NK-92 treated with Interleukin-12 subunit alpha and Interleukin-12 subunit beta, amount 100 ng/mL, for 24 hours (cell line): Measurements from ENCODE around the gene CCNE1.
"Not testable (repeated sequence)": the region's sequence is repeated elsewhere in the genome, so short reads cannot be mapped to it uniquely, and the experiment has no call there.

Experiments
- DNase-seq: peaks from one replicate; lab custom pipeline; 2025; lab: John Stamatoyannopoulos, UW

Gene CCNE1

GRCh38 chr19:29815231-29815630 lies 3.4 kb downstream of the CCNE1 start:
- DNase-seq = no peak

- DNase-seq = no peak
Observed at GRCh38 chr19:29817316-29817715, 5.5 kb downstream of the CCNE1 start.

GRCh38 chr19:29819300-29819699 lies 7.5 kb downstream of the CCNE1 start:
- DNase-seq = no peak

- no peak for DNase-seq
Observed at GRCh38 chr19:29819986-29820385, 8.2 kb downstream of the CCNE1 start.

- DNase-seq = no peak
Observed at GRCh38 chr19:29823581-29824330, 12.0 kb downstream of the CCNE1 start.

GRCh38 chr19:29825263-29825662 lies 13.5 kb downstream of the CCNE1 start:
- not testable (repeated sequence) for DNase-seq

GRCh38 chr19:29831041-29831548 lies 19.3 kb downstream of the CCNE1 start:
- DNase-seq = no peak

- no peak for DNase-seq
Observed at GRCh38 chr19:29831686-29832085, 19.9 kb downstream of the CCNE1 start.

- no peak for DNase-seq
Observed at GRCh38 chr19:29832801-29833200, 21.0 kb downstream of the CCNE1 start.

- no peak for DNase-seq
Observed at GRCh38 chr19:29833614-29834261, 21.9 kb downstream of the CCNE1 start.

GRCh38 chr19:29834991-29835846 lies 23.4 kb downstream of the CCNE1 start:
- no peak for DNase-seq

- no peak for DNase-seq
Observed at GRCh38 chr19:29836409-29836825, 24.6 kb downstream of the CCNE1 start.

GRCh38 chr19:29837448-29837981 lies 25.7 kb downstream of the CCNE1 start:
- no peak for DNase-seq

GRCh38 chr19:29837996-29838395 lies 26.2 kb downstream of the CCNE1 start:
- no peak for DNase-seq

- no peak for DNase-seq
Observed at GRCh38 chr19:29840066-29840950, 28.5 kb downstream of the CCNE1 start.

- DNase-seq = no peak
Observed at GRCh38 chr19:29841209-29841558, 29.4 kb downstream of the CCNE1 start.

GRCh38 chr19:29841559-29842367 lies 30.0 kb downstream of the CCNE1 start:
- no peak for DNase-seq

GRCh38 chr19:29842471-29843179 lies 30.8 kb downstream of the CCNE1 start:
- no peak for DNase-seq

- DNase-seq = no peak
Observed at GRCh38 chr19:29843180-29844051, 31.6 kb downstream of the CCNE1 start.
